Tibial artery (tissue), 4 donors: ENCODE data around the gene TMOD3.

Experiments used
- DNase-seq, 2 donors: peaks; one replicate each; pipeline ENCODE4 v3.0.0-alpha.2; 2019
- H3K27ac ChIP-seq, 2 donors: fragments of 200-600 bp; sonication (generic) in 1 of 2; 1 replicate in 1 of 2; 2 replicates in 1 of 2; pipeline ENCODE4 v1.5.1; 2018 to 2019; ENCODE audit warnings: mild to moderate bottlenecking in 1 of 2
- H3K27me3 ChIP-seq, 2 donors: fragments of 200-600 bp; sonication (generic) in 1 of 2; one replicate each; pipeline versions ENCODE4 v1.5.1 to v1.6.0; 2016 to 2019
- H3K36me3 ChIP-seq, 3 donors: fragments of 200-600 bp; sonication (generic) in 2 of 3; one replicate each; pipeline ENCODE4 v1.5.1; 2016 to 2019; ENCODE audit warnings: mild to moderate bottlenecking in 2 of 3
- H3K4me1 ChIP-seq, 4 donors: fragments of 200-600 bp; sonication (generic) in 2 of 4; 1 replicate in 3 of 4; 2 replicates in 1 of 4; pipeline ENCODE4 v1.5.1; 2016 to 2019
- H3K4me3 ChIP-seq, 2 donors: fragments of 200-600 bp; sonication (generic) in 1 of 2; 1 replicate in 1 of 2; 2 replicates in 1 of 2; pipeline ENCODE4 v1.5.1; 2018 to 2019; ENCODE audit warnings: mild to moderate bottlenecking in 2 of 2
- H3K9me3 ChIP-seq, 3 donors: fragments of 200-600 bp; sonication (generic) in 1 of 3; one replicate each; pipeline ENCODE4 v1.5.1; 2016 to 2019
- intact Hi-C: fragments of 100-400 bp; cut with DNase I; formaldehyde crosslinking; loops from one replicate; pipeline ENCODE4 v1.15.0; 2023; ENCODE audit warnings: low total_unique reads
- TF ChIP-seq, protein P1 (sequence below), 2 experiments: fragments of 200-600 bp in 1 of 2; fragments of 450-650 bp in 1 of 2; IDR thresholded peaks; one replicate each; pipeline ENCODE4 v1.5.1; 2017 to 2019; ENCODE audit warnings: antibody characterized with exemption in 2 of 2, mild to moderate bottlenecking in 1 of 2, moderate library complexity in 1 of 2

Gene TMOD3

DNA sequence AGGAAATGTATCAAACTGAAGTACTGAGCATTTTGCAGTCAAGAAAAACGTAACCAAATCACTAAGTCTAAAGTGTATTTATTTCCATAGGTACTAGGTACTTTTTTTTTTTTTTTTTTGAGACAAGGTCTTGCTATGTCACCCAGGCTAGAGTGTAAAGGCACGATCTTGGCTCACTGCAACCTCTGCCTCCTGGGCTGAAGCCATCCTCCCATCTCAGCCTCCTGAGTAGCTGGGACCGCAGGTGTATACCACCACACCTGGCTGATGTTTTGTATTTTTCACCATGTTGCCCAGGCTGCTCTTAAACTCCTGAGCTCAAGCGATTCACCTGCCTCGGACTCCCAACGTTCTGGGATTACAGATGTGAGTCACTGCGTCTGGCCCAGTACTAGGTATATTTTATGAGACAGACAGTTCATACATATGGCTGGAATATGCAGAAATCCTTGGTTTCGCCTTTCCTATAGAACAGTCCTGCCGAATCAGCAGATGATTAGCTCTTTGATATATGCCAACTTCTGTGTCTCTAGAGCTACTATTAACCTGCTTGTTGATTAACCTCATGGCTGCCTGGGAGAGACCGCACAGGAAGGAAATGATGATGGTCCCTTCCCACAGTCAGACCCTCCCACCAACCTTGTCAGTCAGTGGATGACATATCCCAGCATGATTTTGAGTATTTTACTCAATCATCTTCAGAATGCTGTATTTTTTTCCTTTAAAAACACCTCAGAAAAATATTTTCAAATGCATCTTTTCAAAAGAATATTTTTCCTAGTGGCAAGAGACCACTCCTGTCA lies 32.3 kb downstream of the TMOD3 start:
- TF ChIP-seq, protein P1, sequence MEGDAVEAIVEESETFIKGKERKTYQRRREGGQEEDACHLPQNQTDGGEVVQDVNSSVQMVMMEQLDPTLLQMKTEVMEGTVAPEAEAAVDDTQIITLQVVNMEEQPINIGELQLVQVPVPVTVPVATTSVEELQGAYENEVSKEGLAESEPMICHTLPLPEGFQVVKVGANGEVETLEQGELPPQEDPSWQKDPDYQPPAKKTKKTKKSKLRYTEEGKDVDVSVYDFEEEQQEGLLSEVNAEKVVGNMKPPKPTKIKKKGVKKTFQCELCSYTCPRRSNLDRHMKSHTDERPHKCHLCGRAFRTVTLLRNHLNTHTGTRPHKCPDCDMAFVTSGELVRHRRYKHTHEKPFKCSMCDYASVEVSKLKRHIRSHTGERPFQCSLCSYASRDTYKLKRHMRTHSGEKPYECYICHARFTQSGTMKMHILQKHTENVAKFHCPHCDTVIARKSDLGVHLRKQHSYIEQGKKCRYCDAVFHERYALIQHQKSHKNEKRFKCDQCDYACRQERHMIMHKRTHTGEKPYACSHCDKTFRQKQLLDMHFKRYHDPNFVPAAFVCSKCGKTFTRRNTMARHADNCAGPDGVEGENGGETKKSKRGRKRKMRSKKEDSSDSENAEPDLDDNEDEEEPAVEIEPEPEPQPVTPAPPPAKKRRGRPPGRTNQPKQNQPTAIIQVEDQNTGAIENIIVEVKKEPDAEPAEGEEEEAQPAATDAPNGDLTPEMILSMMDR (IDR thresholded peaks at IDR 0.05), result no peak
- no peak overlapping the region for H3K4me3 ChIP-seq
- H3K36me3 ChIP-seq, result peaks cover 13 to 21% (median 17%) of the 10 kb centered on the region in 3 donors
- no peak overlapping the region for H3K27ac ChIP-seq
- intact Hi-C loops, result no loop called here
- no peaks in the 10 kb centered on the region for H3K9me3 ChIP-seq
- peaks cover 0 to 6% (median 0%) of the 10 kb centered on the region in 4 donors for H3K4me1 ChIP-seq
- no peak for DNase-seq
- no peaks in the 10 kb centered on the region for H3K27me3 ChIP-seq

DNA sequence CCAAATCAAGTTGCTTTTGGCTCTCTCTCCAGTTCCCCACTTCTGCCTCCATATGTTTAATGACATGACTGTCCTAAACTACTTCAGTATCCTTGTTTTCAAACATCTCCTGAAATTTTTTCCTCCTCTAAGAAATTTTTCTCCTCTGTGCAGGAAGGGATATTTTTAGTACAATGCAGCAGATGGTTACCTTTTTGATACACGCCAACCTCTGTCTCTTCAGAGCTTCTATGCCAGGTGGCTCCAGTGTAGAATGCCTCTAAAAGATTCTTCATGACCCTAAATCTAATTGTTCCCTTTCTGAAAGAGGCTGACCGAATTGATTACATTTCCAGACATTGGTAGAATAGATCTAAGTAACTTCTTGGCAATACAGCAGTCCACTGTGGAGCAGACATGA lies 33.7 kb downstream of the TMOD3 start:
- Histone ChIP-seq H3K36me3 (peaks cover 13 to 22% (median 21%) of the 10 kb centered on the region in 3 donors), H3K4me1 (no peaks in the 10 kb centered on the region), H3K9me3 (no peaks in the 10 kb centered on the region), H3K27me3 (no peaks in the 10 kb centered on the region), H3K27ac (no peak overlapping the region), H3K4me3 (no peak overlapping the region)
- TF ChIP-seq, protein P1 (IDR thresholded peaks at IDR 0.05), result no peak
- intact Hi-C loops, result no loop called here
- DNase-seq, result no peak

DNA sequence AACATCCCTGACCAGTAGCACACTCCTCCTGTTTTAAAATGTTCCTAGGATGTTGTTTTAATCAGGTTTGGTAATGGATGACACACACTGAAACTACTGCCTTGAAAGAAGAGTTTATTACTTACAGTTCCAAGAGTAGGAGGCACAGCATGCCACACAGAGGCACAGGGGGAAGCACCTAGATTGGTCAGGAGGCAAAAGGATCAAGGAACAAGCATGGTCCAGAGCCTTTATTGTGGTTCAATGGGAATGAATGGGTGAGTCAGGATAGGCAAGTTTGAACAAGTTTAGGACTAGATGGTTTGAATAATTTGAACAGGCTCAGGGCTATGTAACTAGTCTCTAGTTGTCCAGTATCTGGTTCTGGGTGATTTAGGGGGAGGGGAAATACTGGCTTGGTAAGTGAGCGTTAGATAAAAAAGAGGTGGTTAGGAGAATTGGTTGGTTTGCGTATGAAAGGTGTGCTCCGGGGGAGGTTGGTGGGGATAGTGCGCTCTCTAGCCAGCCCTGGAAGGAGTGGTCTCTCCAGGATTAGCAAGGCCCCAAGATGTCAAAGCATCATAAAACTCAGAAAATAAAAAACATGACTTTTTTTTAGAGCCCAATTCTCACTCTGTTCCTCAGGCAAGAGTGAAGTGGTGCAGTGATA lies 35.1 kb downstream of the TMOD3 start:
- Histone ChIP-seq H3K36me3 (peaks cover 16 to 36% (median 22%) of the 10 kb centered on the region in 3 donors), H3K27ac (no peak overlapping the region), H3K27me3 (no peaks in the 10 kb centered on the region), H3K4me1 (peaks cover 0 to 7% (median 3%) of the 10 kb centered on the region in 4 donors), H3K4me3 (no peak overlapping the region), H3K9me3 (no peaks in the 10 kb centered on the region)
- TF ChIP-seq, protein P1 (IDR thresholded peaks at IDR 0.05), result no peak
- no peak for DNase-seq
- intact Hi-C loops, result no loop called here

DNA sequence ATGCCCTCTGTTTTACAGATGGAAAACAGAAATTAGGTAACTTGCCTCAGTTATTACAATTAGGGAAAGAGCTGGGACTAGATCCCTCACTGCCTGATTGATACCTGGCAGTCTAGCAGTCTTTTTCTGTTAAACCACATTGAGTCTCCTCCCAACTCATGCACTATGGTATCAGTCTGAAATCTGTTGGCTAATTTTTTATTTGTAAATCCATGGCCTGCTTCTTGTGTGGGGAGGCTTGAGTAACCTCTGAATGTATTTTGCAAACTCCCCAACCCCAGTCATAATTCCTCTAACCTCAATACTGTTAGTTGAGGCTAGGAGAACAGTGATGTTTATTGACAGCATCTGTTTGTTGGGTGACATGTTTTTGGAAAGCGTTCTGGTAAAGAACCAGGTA lies 35.9 kb downstream of the TMOD3 start:
- H3K4me3 ChIP-seq, result no peak overlapping the region
- no peaks in the 10 kb centered on the region for H3K27me3 ChIP-seq
- H3K36me3 ChIP-seq, result peaks cover 22 to 43% (median 29%) of the 10 kb centered on the region in 3 donors
- intact Hi-C loops, result no loop called here
- H3K27ac ChIP-seq, result no peak overlapping the region
- H3K4me1 ChIP-seq, result peaks cover 0 to 7% (median 3%) of the 10 kb centered on the region in 4 donors
- DNase-seq, result no peak
- TF ChIP-seq, protein P1 (IDR thresholded peaks at IDR 0.05), result no peak
- H3K9me3 ChIP-seq, result no peaks in the 10 kb centered on the region

DNA sequence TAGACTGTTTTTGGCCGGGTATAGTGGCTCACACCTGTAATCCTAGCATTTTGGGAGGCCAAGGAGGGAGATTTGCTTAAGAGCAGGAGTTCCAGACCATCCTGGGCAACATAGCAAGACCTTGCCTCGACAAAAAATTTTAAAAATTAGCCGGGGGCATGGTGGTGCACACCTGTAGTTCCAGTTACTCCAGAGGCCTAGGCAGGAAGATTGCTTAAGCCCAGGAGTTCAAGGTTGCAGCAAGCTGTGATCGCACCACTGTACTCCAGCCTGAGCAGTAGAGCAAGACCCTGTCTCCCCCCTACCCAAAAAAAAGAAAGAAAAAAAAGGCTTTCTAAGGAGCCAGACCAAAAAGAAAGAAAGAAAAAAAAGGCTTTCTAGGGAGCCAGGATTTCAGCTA lies 36.7 kb downstream of the TMOD3 start:
- peaks cover 26 to 52% (median 36%) of the 10 kb centered on the region in 3 donors for H3K36me3 ChIP-seq
- peaks cover 0 to 7% (median 3%) of the 10 kb centered on the region in 4 donors for H3K4me1 ChIP-seq
- DNase-seq, result no peak
- intact Hi-C loops, result no loop called here
- no peaks in the 10 kb centered on the region for H3K9me3 ChIP-seq
- TF ChIP-seq, protein P1 (IDR thresholded peaks at IDR 0.05), result no peak
- H3K27ac ChIP-seq, result no peak overlapping the region
- H3K27me3 ChIP-seq, result no peaks in the 10 kb centered on the region
- no peak overlapping the region for H3K4me3 ChIP-seq
